HCT116 (cell line): Measurements from ENCODE around the gene AQP6. TPM values are rescaled to one million over a fixed set of nuclear protein-coding genes. Genes with fewer than 3 reads are reported as not detected.

ENCODE experiments used
- ATAC-seq: fragments of 200-7000 bp; cut with Tn5 transposase; 2 replicates; pipeline ENCODE4 v1.9.1; 2020; ENCODE audit warnings: mild to moderate bottlenecking, moderate library complexity
- BruUV-seq: library from RNA; stranded (reverse); fragments of 400-500 nt; replicated peaks from 2 replicates; lab custom pipeline; 2021; lab: Mats Ljungman, UMichigan
- CTCF ChIA-PET: fragments of 300-600 bp; sonication (Branson Sonifier 250); formaldehyde crosslinking; loops from one replicate; lab custom pipeline; 2021; ENCODE audit warnings: antibody characterized with exemption; lab: Charles Lee
- POLR2A ChIA-PET: fragments of 300-600, 350-600 bp; sonication (Branson Sonifier 250); formaldehyde crosslinking; loops from one replicate; lab custom pipeline; 2021; ENCODE audit warnings: antibody characterized with exemption; lab: Charles Lee
- RAD21 ChIA-PET, 2 experiments: fragments of 300-600 bp; sonication (Branson Sonifier 250); formaldehyde crosslinking; loops; one replicate each; lab custom pipeline; 2023; ENCODE audit warnings: low total read pairs in 2 of 2; ENCODE audit not compliant: uncharacterized antibody in 2 of 2, unreplicated experiment in 2 of 2, low non-redundant PET in 1 of 2; lab: Charles Lee
- DNase-seq: peaks from one replicate; pipeline ENCODE4 v3.0.0-alpha.2; 2010; ENCODE audit warnings: low read depth, low spot score
- H2AFZ ChIP-seq: fragments of 200-600 bp; shearing (Covaris generic), sonication (generic); 2 replicates; pipeline ENCODE4 v1.6.1; 2017; ENCODE audit warnings: low read depth, mixed run types, mixed read lengths, antibody characterized with exemption, low read length; ENCODE audit not compliant: poor library complexity, severe bottlenecking
- H3K27ac ChIP-seq: 2 replicates; pipeline ENCODE4 v1.5.1; 2012; ENCODE audit warnings: low read depth, low read length
- H3K27me3 ChIP-seq: fragments of 200-600 bp; sonication (generic); 2 replicates; pipeline ENCODE4 v1.6.1; 2016; ENCODE audit warnings: mixed run types, low read length, mixed read lengths; ENCODE audit not compliant: insufficient read depth
- H3K36me3 ChIP-seq, 2 experiments: fragments of 200-500 bp in 1 of 2; fragments of 200-600 bp in 1 of 2; sonication (Bioruptor generic) in 1 of 2; sonication (generic) in 1 of 2; 2 replicates each; pipeline versions ENCODE4 v1.5.1 to v1.6.1; 2014 to 2016; ENCODE audit warnings: low read length in 2 of 2, inconsistent platforms in 1 of 2, mixed read lengths in 1 of 2, mixed run types in 1 of 2; ENCODE audit not compliant: insufficient read depth in 2 of 2, control insufficient read depth in 1 of 2
- H3K4me1 ChIP-seq, 2 experiments: fragments of 200-600 bp in 1 of 2; sonication (generic) in 1 of 2; 2 replicates each; pipeline versions ENCODE4 v1.5.1 to v1.6.1; 2012 to 2017; ENCODE audit warnings: low read length in 2 of 2, inconsistent platforms in 1 of 2, mild to moderate bottlenecking in 1 of 2, mixed read lengths in 1 of 2, mixed run types in 1 of 2, moderate library complexity in 1 of 2; ENCODE audit not compliant: insufficient read depth in 2 of 2, control insufficient read depth in 1 of 2
- H3K4me2 ChIP-seq: fragments of 200-600 bp; sonication (generic); 2 replicates; pipeline ENCODE4 v1.6.1; 2017; ENCODE audit warnings: mixed run types, low read length, mixed read lengths
- H3K4me3 ChIP-seq, 2 experiments: fragments of 200-600 bp in 1 of 2; sonication (generic) in 1 of 2; replicated peaks in 1 of 2; 2 replicates each; pipeline ENCODE4 v1.5.1; 2011 to 2016; ENCODE audit warnings: low read length in 2 of 2, control low read depth in 1 of 2, low read depth in 1 of 2, mild to moderate bottlenecking in 1 of 2, mixed read lengths in 1 of 2, mixed run types in 1 of 2
- H3K79me2 ChIP-seq: fragments of 200-600 bp; sonication (generic); 2 replicates; pipeline ENCODE4 v1.6.1; 2017; ENCODE audit warnings: mild to moderate bottlenecking, mixed run types, low read length, moderate library complexity, mixed read lengths; ENCODE audit not compliant: insufficient read depth
- H3K9ac ChIP-seq: fragments of 200-600 bp; sonication (generic); 2 replicates; pipeline ENCODE4 v1.6.1; 2016; ENCODE audit warnings: low read length, mixed read lengths
- H3K9me2 ChIP-seq: fragments of 200-600 bp; sonication (generic), shearing (Covaris generic); 2 replicates; pipeline ENCODE4 v1.6.1; 2017; ENCODE audit warnings: mixed run types, mild to moderate bottlenecking, moderate library complexity; ENCODE audit not compliant: insufficient read depth
- H3K9me3 ChIP-seq, 2 experiments: fragments of 200-500 bp in 1 of 2; fragments of 200-600 bp in 1 of 2; sonication (Bioruptor generic) in 1 of 2; sonication (generic) in 1 of 2; 2 replicates each; pipeline ENCODE4 v1.6.1; 2014 to 2017; ENCODE audit warnings: low read length in 2 of 2, mixed read lengths in 2 of 2, inconsistent platforms in 1 of 2, low read depth in 1 of 2, mild to moderate bottlenecking in 1 of 2, mixed run types in 1 of 2, moderate library complexity in 1 of 2; ENCODE audit not compliant: control insufficient read depth in 1 of 2, insufficient read depth in 1 of 2
- H4K20me1 ChIP-seq: fragments of 200-600 bp; sonication (generic), shearing (Covaris generic); 2 replicates; pipeline ENCODE4 v1.6.1; 2017; ENCODE audit warnings: mixed run types, mild to moderate bottlenecking, moderate library complexity; ENCODE audit not compliant: insufficient read depth
- ATF3 ChIP-seq: IDR thresholded peaks from 2 replicates; pipeline ENCODE4 v1.6.1; 2012
- CBX3 ChIP-seq: IDR thresholded peaks from 2 replicates; pipeline ENCODE4 v1.6.1; 2012; ENCODE audit warnings: low read depth
- EGR1 ChIP-seq: IDR thresholded peaks from 2 replicates; pipeline ENCODE4 v1.6.1; 2012; ENCODE audit warnings: low read depth
- ELF1 ChIP-seq: IDR thresholded peaks from 2 replicates; pipeline ENCODE4 v1.6.1; 2012; ENCODE audit warnings: low read depth, borderline replicate concordance
- EZH2phosphoT487 ChIP-seq: fragments of 200-600 bp; IDR thresholded peaks from 2 replicates; pipeline ENCODE4 v1.6.1; 2018; ENCODE audit warnings: antibody characterized with exemption, borderline replicate concordance
- JUND ChIP-seq: IDR thresholded peaks from 2 replicates; pipeline ENCODE4 v1.6.1; 2012
- POLR2A ChIP-seq: IDR thresholded peaks from 2 replicates; pipeline ENCODE4 v1.7.0; 2011; ENCODE audit warnings: borderline replicate concordance; ENCODE audit not compliant: insufficient read depth, insufficient read length; ENCODE audit errors: extremely low read depth
- POLR2AphosphoS5 ChIP-seq: IDR thresholded peaks from 2 replicates; pipeline ENCODE4 v1.6.1; 2011; ENCODE audit warnings: mild to moderate bottlenecking, low read depth, low read length, moderate library complexity
- RAD21 ChIP-seq: IDR thresholded peaks from 2 replicates; pipeline ENCODE4 v1.6.1; 2012; ENCODE audit warnings: low read depth, mild to moderate bottlenecking
- REST ChIP-seq: IDR thresholded peaks from 2 replicates; pipeline ENCODE4 v1.6.1; 2012; ENCODE audit warnings: low read depth
- SP1 ChIP-seq: IDR thresholded peaks from 2 replicates; pipeline ENCODE4 v1.6.1; 2012; ENCODE audit warnings: low read depth
- TCF7L2 ChIP-seq: IDR thresholded peaks from 2 replicates; pipeline ENCODE4 v1.7.0; 2011; ENCODE audit warnings: borderline replicate concordance, inconsistent platforms; ENCODE audit not compliant: insufficient read depth, insufficient read length; ENCODE audit errors: extremely low read depth
- YY1 ChIP-seq: IDR thresholded peaks from 2 replicates; pipeline ENCODE4 v1.6.1; 2011; ENCODE audit warnings: low read length, low read depth, moderate library complexity, mild to moderate bottlenecking; ENCODE audit not compliant: insufficient replicate concordance; ENCODE audit errors: extremely low read depth
- ZFX ChIP-seq: fragments of 450-650 bp; IDR thresholded peaks from 2 replicates; pipeline ENCODE4 v1.6.1; 2017
- intact Hi-C: fragments of 100-400 bp; cut with micrococcal nuclease; formaldehyde crosslinking; loops from 2 replicates; pipeline ENCODE4 v1.10.0; 2022
- total RNA-seq: library from RNA; stranded (reverse); gene quantifications from one replicate; pipeline ENCODE4 v1.2.1, GENCODE V29; 2021; ENCODE audit not compliant: unreplicated experiment
- TF ChIP-seq, protein P1 (sequence below): IDR thresholded peaks from 2 replicates; pipeline ENCODE4 v1.6.1; 2012

The AQP6 gene
- total RNA-seq, 1 experiment from 2014 or later, result not detected

- Histone ChIP-seq H3K79me2 (peaks cover 55% of the 10 kb centered on the region), H3K9me2 (peaks cover 3% of the 10 kb centered on the region; the same call in 1 of the 2 replicates), H3K27me3 (no peaks in the 10 kb centered on the region), H3K36me3 (peaks cover 2 to 13% of the 10 kb centered on the region in 2 experiments; a peak in 2 of 4 replicates), H3K9me3 (no peaks in the 10 kb centered on the region), H4K20me1 (no peaks in the 10 kb centered on the region), H2AFZ (no peak overlapping the region), H3K4me3 (peak overlapping the region; percentile 61 to 95), H3K27ac (peak overlapping the region; percentile 71), H3K9ac (peak overlapping the region; percentile 98), H3K4me2 (peak overlapping the region; percentile 68), H3K4me1 (peaks cover 11 to 20% of the 10 kb centered on the region in 2 experiments)
- CTCF ChIA-PET, result interaction anchor here (1.6 to 1.7 kb wide), 2 partner anchors 14 to 58 kb away, joined by 4 to 13 read pairs; no protein-coding TSS in a partner anchor
- POLR2A ChIA-PET, result interaction anchor here (1.3 kb wide), 1 partner anchor 46 kb away, joined by 3 read pairs; no protein-coding TSS in a partner anchor
- RAD21 ChIA-PET, result no interaction called here
- ATAC-seq (peak; percentile 44), DNase-seq (no peak)
- BruUV-seq, result TSS peak; percentile 58
- intact Hi-C loops, result no loop called here
- TF ChIP-seq ZFX (peak; percentile 38; the same call in 1 of the 2 replicates), EGR1 (no peak)
Observed at GRCh38 chr12:50024805-50025186, 52.0 kb downstream of the AQP6 start.

DNA sequence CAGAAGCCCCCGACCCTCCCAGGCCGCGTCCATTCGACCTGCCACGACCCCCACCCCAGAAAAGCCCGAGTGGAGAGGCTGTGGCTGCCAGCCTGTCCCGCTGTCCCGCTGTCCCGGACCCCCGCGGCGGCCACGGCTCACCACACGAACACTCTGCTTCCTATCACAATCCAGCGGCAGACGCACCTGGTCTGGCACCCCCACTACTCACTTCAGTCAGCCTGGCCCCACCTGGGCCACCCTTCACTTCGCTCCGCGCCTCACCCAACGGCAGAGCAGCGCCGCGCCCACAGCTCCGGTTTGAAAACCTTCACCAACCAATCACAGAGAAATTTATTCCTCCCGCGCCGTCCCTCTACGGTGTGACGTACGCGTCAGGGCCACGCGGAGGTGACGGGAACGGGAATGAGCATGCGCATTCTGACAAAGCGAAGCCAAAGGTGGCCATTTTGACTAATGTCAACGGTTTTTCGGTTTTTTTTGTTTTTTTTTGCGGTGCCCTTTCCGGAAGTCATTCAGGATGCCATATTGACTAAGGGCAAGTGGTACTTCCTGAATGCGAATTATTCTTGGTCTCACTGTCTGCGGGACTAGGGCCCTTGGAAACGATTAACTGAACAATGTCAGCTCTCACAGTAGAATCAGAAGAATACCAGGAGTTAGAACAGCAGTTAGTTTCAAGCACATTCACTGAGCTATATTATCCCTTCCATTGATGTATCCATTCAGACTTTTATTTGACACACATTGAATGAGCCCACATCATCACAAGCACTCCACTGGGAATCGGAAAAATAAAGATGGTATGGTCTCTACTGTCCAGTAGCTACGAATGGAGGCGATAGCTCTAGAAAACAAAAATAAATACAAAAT lies 52.7 kb downstream of the AQP6 start, which contains the start of gene RACGAP1:
RACGAP1 (minus strand) TSS at position 308 of the 873 bp plus-strand sequence. CDS start 8,779 bp downstream, outside the sequence.
- POLR2A ChIA-PET, result interaction anchor here (1.3 kb wide), 1 partner anchor 47 kb away, joined by 3 read pairs; no protein-coding TSS in a partner anchor
- Histone ChIP-seq H3K9me2 (peaks cover 3% of the 10 kb centered on the region; the same call in 1 of the 2 replicates), H3K9me3 (no peaks in the 10 kb centered on the region), H3K27ac (peak within 1 kb of the TSS; percentile 71), H3K79me2 (peaks cover 49% of the 10 kb centered on the region), H3K4me1 (peaks cover 11 to 20% of the 10 kb centered on the region in 2 experiments), H3K4me3 (peak within 1 kb of the TSS; percentile 61 to 95), H3K9ac (peak within 1 kb of the TSS; percentile 98), H4K20me1 (no peaks in the 10 kb centered on the region), H3K27me3 (no peaks in the 10 kb centered on the region), H2AFZ (peak within 1 kb of the TSS; percentile 75), H3K4me2 (peak within 1 kb of the TSS; percentile 68), H3K36me3 (peaks cover 2 to 13% of the 10 kb centered on the region in 2 experiments; a peak in 2 of 4 replicates)
- RAD21 ChIA-PET, result no interaction called here
- DNase-seq (peak; percentile 98), ATAC-seq (peak; percentile 98)
- TSS peak; percentile 62 for BruUV-seq
- CTCF ChIA-PET, result interaction anchor here (1.6 to 1.7 kb wide), 2 partner anchors 14 to 58 kb away, joined by 4 to 13 read pairs; no protein-coding TSS in a partner anchor
- intact Hi-C loops, result no loop called here
- TF ChIP-seq SP1, result peak; percentile 83
- TF ChIP-seq ZFX, result no peak; the same call in 1 of the 2 replicates
- TF ChIP-seq JUND, result no peak
- TF ChIP-seq RAD21, result no peak
- TF ChIP-seq, protein P1, sequence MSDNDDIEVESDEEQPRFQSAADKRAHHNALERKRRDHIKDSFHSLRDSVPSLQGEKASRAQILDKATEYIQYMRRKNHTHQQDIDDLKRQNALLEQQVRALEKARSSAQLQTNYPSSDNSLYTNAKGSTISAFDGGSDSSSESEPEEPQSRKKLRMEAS, result peak; percentile 92
- TF ChIP-seq POLR2AphosphoS5, result peak; percentile 83
- no peak for TF ChIP-seq EZH2phosphoT487
- TF ChIP-seq ELF1, result peak; percentile 92
- no peak for TF ChIP-seq ATF3
- peak; percentile 74 for TF ChIP-seq TCF7L2
- no peak for TF ChIP-seq REST
- TF ChIP-seq YY1, result peak; percentile 99
- 0 out of 2 replicates have a peak, but pooled peaks have one; percentile 8 for TF ChIP-seq CBX3
- TF ChIP-seq POLR2A, result peak; percentile 42
